CD4-positive, alpha-beta T cell (primary cell): Measurements from ENCODE around the gene MAST3. TPM values are rescaled to one million over a fixed set of nuclear protein-coding genes. Genes with fewer than 3 reads are reported as not detected.

Experiments used
- ATAC-seq: fragments of 200-7000 bp; cut with Tn5 transposase; one replicate; pipeline ENCODE4 v1.10.0; 2022; ENCODE audit warnings: mild to moderate bottlenecking; ENCODE audit not compliant: poor library complexity
- CTCF ChIA-PET: fragments of 350-600 bp; sonication (Branson Sonifier 250); formaldehyde crosslinking; loops from one replicate; lab custom pipeline; 2021; ENCODE audit warnings: antibody characterized with exemption, inconsistent platforms; lab: Charles Lee
- POLR2A ChIA-PET: fragments of 350-600 bp; sonication (Branson Sonifier 250); formaldehyde crosslinking; loops from one replicate; lab custom pipeline; 2021; ENCODE audit warnings: antibody characterized with exemption, inconsistent platforms; lab: Charles Lee
- DNase-seq, 14 experiments: peaks; one replicate each; pipeline ENCODE4 v3.0.0-alpha.2; 2013 to 2020; ENCODE audit warnings: mixed read lengths in 2 of 14
- H3K27ac ChIP-seq, 2 donors: one replicate each; pipeline versions ENCODE4 v1.5.1 to v1.7.0; 2013; ENCODE audit warnings: low read length in 2 of 2, low read depth in 1 of 2, mild to moderate bottlenecking in 1 of 2
- H3K27me3 ChIP-seq, 2 experiments: 1 replicate in 1 of 2; 2 replicates in 1 of 2; pipeline versions ENCODE4 v1.6.1 to v1.7.0; 2013; ENCODE audit warnings: low read length in 2 of 2, control low read depth in 1 of 2, mild to moderate bottlenecking in 1 of 2, moderate library complexity in 1 of 2; ENCODE audit not compliant: insufficient read depth in 2 of 2, control insufficient read depth in 1 of 2
- H3K36me3 ChIP-seq: one replicate; pipeline ENCODE4 v1.6.1; 2013; ENCODE audit warnings: low read length, control low read depth; ENCODE audit not compliant: insufficient read depth
- H3K4me1 ChIP-seq: one replicate; pipeline ENCODE4 v1.6.1; 2013; ENCODE audit warnings: low read length, control low read depth; ENCODE audit not compliant: insufficient read depth
- H3K4me3 ChIP-seq: one replicate; pipeline ENCODE4 v1.5.1; 2013; ENCODE audit warnings: mild to moderate bottlenecking, low read length, moderate library complexity
- H3K9me3 ChIP-seq, 2 experiments: 1 replicate in 1 of 2; 2 replicates in 1 of 2; pipeline versions ENCODE4 v1.6.1 to v1.7.0; 2013; ENCODE audit warnings: low read length in 2 of 2, mild to moderate bottlenecking in 2 of 2, control low read depth in 1 of 2, moderate library complexity in 1 of 2; ENCODE audit not compliant: control insufficient read depth in 1 of 2, insufficient read depth in 1 of 2
- H3K27ac Mint-ChIP-seq: one replicate; pipeline ENCODE4 v1.8.0; 2020; ENCODE audit warnings: mixed read lengths
- H3K27me3 Mint-ChIP-seq: one replicate; pipeline ENCODE4 v1.8.0; 2021; ENCODE audit warnings: mixed read lengths
- H3K36me3 Mint-ChIP-seq: one replicate; pipeline ENCODE4 v1.8.0; 2021; ENCODE audit warnings: low read depth, mixed read lengths
- H3K4me1 Mint-ChIP-seq: one replicate; pipeline ENCODE4 v1.8.0; 2021; ENCODE audit warnings: low read depth, mixed read lengths
- H3K4me3 Mint-ChIP-seq: one replicate; pipeline ENCODE4 v1.8.0; 2020; ENCODE audit warnings: mild to moderate bottlenecking, mixed read lengths
- H3K9me3 Mint-ChIP-seq: one replicate; pipeline ENCODE4 v1.8.0; 2020; ENCODE audit warnings: mixed read lengths
- CTCF ChIP-seq: fragments of 200-600 bp; IDR thresholded peaks from one replicate; pipeline ENCODE4 v1.8.0; 2022; ENCODE audit warnings: antibody characterized with exemption, mild to moderate bottlenecking
- intact Hi-C, 2 experiments: fragments of 100-400 bp; cut with DNase I in 1 of 2; cut with micrococcal nuclease in 1 of 2; formaldehyde crosslinking; loops; one replicate each; pipeline versions ENCODE4 v1.15.1 to v1.9.0; 2023 to 2025; cut with DNase I, micrococcal nuclease
- polyA plus RNA-seq, 2 donors: library from polyadenylated mRNA; unstranded; fragments of 120-200 nt; gene quantifications; one replicate each; pipeline ENCODE4 v1.2.1, GENCODE V29; 2013
- total RNA-seq, 174 experiments: library from RNA in 2 of 174; stranded (reverse) in 2 of 174; gene quantifications; one replicate each; pipeline ENCODE4 v1.2.3 and lab custom pipeline; 2021 to 2026

MAST3 gene
- 10 to 100 TPM; 16.1 to 16.4 TPM for total RNA-seq
- 24.5 TPM for polyA plus RNA-seq (2013, experiment 1 of 2)
- polyA plus RNA-seq (2013, experiment 2 of 2), result 26.9 TPM
- 12.4 to 186 (median 53.3) reads per million in 172 experiments for total RNA-seq (lab: John Stamatoyannopoulos, UW)

- no peaks in the 10 kb centered on the region for H3K27me3 ChIP-seq
- H3K9me3 ChIP-seq, result no peaks in the 10 kb centered on the region
- TF ChIP-seq CTCF, result no peak
- Mint-ChIP-seq H3K4me3 (peak within 1 kb of the TSS; percentile 91), H3K27me3 (no peaks in the 10 kb centered on the region), H3K9me3 (no peaks in the 10 kb centered on the region), H3K27ac (peak within 1 kb of the TSS; percentile 67), H3K36me3 (peaks cover 6% of the 10 kb centered on the region), H3K4me1 (peaks cover 32% of the 10 kb centered on the region)
- CTCF ChIA-PET, result interaction anchor here (1.2 to 1.4 kb wide), 2 partner anchors 16 to 34 kb away, joined by 3 to 7 read pairs; no protein-coding TSS in a partner anchor
- H3K36me3 ChIP-seq, result no peaks in the 10 kb centered on the region
- intact Hi-C loops, result no loop called here
- ATAC-seq, result peak; percentile 98
- POLR2A ChIA-PET, result interaction anchor here (0.9 to 3.6 kb wide), 11 partner anchors 10 to 184 kb away, joined by 3 to 27 read pairs (median 4); partner anchors contain the start of genes IL12RB1, JUND, MPV17L2 and RAB3A
- peak; percentile 81 to 96 (median 93) for DNase-seq
- H3K4me1 ChIP-seq, result peaks cover 35% of the 10 kb centered on the region
- H3K4me3 ChIP-seq, result peak within 1 kb of the TSS; percentile 59
- peak within 1 kb of the TSS in 1 of 2 donors; percentile 53 for H3K27ac ChIP-seq
These were observed at the start of gene MAST3 for GRCh38 chr19:18097217-18097992. Gene MAST3 (plus strand): TSS chr19:18097778. CDS start chr19:18097793, 15 bp downstream.

GRCh38 chr19:18049385-18049784 lies 48.2 kb upstream of the MAST3 start:
- H3K4me1 Mint-ChIP-seq, result peaks cover 46% of the 10 kb centered on the region
- peak overlapping the region; percentile 43 for H3K27ac Mint-ChIP-seq
- peaks cover 28% of the 10 kb centered on the region for H3K4me1 ChIP-seq
- H3K36me3 ChIP-seq, result no peaks in the 10 kb centered on the region
- POLR2A ChIA-PET, result no interaction called here
- no peak overlapping the region for H3K27ac ChIP-seq
- H3K9me3 Mint-ChIP-seq, result no peaks in the 10 kb centered on the region
- H3K27me3 ChIP-seq, result no peaks in the 10 kb centered on the region
- DNase-seq (no peak), ATAC-seq (no peak)
- H3K4me3 ChIP-seq, result no peak overlapping the region
- H3K27me3 Mint-ChIP-seq, result no peaks in the 10 kb centered on the region
- no peak for TF ChIP-seq CTCF
- intact Hi-C loops, result no loop called here
- CTCF ChIA-PET, result no interaction called here
- no peaks in the 10 kb centered on the region for H3K36me3 Mint-ChIP-seq
- H3K4me3 Mint-ChIP-seq, result no peak overlapping the region
- H3K9me3 ChIP-seq, result no peaks in the 10 kb centered on the region

- Histone ChIP-seq H3K36me3 (no peaks in the 10 kb centered on the region), H3K4me1 (peaks cover 9% of the 10 kb centered on the region), H3K9me3 (no peaks in the 10 kb centered on the region), H3K4me3 (no peak overlapping the region), H3K27ac (no peak overlapping the region), H3K27me3 (no peaks in the 10 kb centered on the region)
- peaks cover 27% of the 10 kb centered on the region for H3K4me1 Mint-ChIP-seq
- no peaks in the 10 kb centered on the region for H3K9me3 Mint-ChIP-seq
- H3K36me3 Mint-ChIP-seq, result no peaks in the 10 kb centered on the region
- POLR2A ChIA-PET, result interaction anchor here (0.7 to 1.5 kb wide), 3 partner anchors 20 to 35 kb away, joined by 4 to 5 read pairs (median 4); partner anchors contain the start of gene IL12RB1
- no peak overlapping the region for H3K27ac Mint-ChIP-seq
- no peak overlapping the region for H3K4me3 Mint-ChIP-seq
- intact Hi-C loops, result no loop called here
- ATAC-seq (no peak), DNase-seq (no peak)
- H3K27me3 Mint-ChIP-seq, result no peaks in the 10 kb centered on the region
- TF ChIP-seq CTCF, result no peak
- CTCF ChIA-PET, result no interaction called here
These were observed 45.7 kb upstream of the MAST3 start for GRCh38 chr19:18051887-18052286.
